KG1 (cell line): ENCODE measurements around the gene DOLPP1.
"Not testable (repeated sequence)": the region's sequence is repeated elsewhere in the genome, so short reads cannot be mapped to it uniquely, and the experiment has no call there.

Experiments
- DNase-seq: peaks from one replicate; lab custom pipeline; 2025; lab: John Stamatoyannopoulos, UW

Gene DOLPP1

DNA sequence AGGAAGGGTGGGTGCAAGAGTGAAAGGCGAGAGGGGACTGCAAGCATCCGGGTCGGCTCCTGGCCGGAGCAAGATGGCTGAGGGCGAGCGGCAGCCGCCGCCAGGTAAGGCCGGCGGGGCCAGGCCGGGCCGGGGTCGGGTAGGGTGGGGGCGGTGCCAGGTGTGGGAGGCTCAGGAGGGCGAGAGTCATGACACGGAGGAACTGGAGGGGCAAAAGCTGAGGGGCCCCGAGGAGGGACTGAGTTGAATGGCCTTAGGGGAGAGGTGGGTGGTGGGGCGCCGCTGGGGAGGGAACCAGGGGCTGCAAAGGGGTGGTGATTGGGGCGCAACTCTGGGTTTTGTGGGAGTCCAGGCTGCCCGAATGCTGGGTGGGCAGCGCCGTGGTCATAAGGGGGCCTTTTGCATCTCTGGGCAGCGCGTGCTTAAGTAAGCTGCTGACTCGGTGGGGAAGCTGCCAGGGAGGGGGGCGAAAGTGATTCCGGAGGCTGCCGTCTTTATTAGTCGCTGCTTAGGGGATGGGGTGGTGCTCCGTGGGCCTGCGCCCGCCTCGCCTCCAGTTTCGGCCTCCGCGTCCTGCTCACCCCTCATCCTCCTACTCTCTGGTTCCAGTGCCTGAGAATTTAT is 30.7 kb downstream of the DOLPP1 start:
- DNase-seq = no peak

DNA sequence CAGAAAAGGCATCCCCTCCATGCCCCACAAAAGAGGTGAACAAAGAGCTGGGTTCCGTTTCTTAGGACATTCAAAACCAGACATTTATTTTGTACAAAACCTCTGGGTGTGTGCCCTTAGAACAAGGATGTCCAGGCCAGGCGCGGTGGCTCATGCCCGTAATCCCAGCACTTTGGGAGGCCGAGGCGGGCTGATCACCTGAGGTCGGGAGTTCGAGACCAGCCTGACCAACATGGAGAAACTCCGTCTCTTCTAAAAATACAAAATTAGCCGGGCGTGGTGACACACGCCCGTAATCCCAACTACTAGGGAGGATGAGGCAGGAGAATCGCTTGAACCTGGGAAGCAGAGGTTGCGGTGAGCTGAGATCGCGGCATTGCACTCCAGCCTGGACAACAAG is 31.6 kb downstream of the DOLPP1 start:
- not testable (repeated sequence) for DNase-seq

DNA sequence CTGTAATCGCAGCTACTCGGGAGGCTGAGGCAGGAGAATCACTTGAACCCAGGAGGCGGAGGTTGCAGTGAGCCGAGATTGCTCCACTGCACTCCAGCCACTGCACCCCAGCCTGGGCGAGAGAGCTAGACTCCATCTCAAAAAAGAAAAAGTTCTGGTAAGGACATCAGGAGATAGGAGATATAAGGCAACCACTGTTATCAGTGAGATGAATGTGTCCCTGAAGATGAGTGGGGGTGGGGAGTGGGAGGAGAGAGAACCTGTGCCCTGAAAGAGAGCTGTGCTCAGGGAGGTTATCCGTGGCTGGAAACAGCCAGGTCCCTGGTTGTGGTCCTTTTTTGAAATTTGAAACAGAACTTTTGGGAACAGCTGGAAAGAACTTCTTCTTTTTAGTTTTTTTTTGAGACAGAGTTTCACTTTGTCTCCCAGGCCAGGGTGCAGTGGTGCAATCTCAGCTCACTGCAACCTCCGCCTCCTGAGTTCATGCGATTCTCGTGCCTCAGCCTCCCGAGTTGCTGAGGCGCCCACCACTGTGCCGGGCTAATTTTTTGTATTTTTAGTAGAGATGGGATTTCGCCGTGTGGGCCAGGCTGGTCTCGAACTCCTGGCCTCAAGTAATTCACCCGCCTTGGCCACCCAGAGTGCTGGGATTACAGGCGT is 32.9 kb downstream of the DOLPP1 start:
- no peak for DNase-seq

DNA sequence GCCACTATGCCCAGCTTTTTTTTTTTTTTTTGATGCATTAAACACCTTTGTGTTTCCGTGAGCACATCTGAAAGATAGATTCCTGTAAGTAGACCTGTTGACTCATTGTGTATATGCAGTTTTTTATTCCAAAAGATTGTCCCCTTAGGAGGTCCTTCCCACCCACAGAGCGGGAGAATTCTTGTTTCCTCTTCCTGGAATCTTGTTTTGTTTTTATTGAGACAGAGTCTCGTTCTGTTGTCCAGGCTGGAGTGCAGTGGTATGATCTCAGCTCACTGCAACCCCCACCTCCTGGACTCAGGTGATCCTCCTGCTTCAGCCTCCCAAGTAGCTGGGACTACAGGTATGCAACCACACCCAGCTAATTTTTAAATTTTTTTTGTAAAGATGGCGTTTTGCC is 37.9 kb downstream of the DOLPP1 start:
- no peak for DNase-seq

DNA sequence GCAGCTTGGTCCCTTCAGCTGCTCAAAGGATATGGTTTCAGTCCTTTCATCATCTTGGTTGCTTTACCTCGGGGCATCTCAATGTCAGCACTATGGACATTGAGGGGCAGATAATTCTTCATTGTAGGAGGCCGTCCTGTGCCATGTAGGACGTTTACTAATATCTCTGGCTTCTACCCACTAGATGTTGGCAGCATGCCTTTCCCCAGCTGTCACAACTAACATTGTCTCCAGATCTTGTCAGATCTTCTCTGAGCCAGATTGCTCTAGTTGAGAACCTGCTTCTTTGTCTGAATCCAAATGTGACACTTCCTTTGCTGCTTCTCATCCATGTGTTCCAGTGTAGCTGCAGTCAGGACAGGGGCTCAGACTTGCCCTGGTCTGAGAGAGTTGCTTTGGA is 40.6 kb downstream of the DOLPP1 start:
- DNase-seq = no peak

DNA sequence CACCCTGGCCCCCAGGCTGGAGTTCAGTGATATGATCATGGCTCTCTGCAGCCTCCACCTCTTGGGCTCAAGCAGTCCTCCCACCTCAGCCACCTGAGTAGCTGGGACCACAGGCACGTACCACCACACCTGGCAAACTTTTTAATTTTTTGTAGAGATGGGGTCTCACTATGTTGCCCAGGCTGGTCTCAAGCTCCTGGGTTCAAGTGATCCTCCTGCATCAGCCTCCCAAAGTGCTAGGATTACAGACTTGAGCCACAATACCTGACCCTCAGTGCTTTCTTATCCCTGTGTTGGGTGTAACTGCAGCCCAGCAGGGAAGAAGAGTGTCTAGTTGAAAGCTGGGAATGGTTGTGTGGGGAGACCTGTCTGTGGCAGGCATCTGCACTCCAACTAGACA is 41.2 kb downstream of the DOLPP1 start:
- DNase-seq = no peak

DNA sequence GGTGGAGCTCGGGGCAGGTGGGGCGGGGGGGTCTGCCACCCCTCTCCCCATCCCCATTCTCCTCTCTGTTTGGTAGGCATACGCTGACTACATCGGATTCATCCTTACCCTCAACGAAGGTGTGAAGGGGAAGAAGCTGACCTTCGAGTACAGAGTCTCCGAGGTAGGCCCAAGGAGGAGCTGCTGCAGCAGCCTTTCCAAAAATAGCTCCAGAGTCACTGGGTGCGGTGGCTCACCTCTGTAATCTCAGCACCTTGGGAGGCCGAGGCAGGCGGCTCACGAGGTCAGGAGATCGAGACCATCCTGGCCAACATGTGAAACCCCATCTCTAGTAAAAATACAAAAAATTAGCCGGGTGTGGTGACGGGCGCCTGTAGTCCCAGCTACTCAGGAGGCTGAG is 42.1 kb downstream of the DOLPP1 start:
- DNase-seq = not testable (repeated sequence)

DNA sequence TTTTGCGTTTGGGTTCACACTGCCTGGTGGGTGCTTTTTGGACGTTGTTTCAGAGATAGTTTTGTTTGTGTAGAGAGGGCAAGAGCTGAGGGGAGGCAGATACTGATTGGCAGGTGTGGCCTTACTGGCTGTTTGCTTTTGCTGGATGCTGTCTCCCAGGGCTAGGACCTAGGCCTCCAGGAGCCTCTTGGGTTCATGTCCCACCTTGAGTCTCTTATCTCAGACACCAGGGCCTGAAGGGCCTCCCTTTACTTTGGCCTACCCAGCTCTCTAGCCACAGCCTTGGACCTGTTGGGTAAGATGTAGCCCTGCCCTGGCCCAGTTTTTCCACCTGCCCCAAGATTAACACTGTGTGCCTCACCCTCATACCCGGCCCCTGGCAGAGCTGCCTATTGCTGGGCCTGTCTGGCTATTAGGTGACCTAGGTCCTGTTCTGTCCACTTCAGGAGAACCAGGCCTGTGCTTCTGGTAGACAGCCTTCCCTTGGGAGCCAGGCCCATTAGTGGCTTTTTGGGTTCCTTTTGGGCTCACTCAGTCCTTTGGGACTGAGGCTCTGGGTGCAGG is 43.7 kb downstream of the DOLPP1 start:
- DNase-seq = no peak

DNA sequence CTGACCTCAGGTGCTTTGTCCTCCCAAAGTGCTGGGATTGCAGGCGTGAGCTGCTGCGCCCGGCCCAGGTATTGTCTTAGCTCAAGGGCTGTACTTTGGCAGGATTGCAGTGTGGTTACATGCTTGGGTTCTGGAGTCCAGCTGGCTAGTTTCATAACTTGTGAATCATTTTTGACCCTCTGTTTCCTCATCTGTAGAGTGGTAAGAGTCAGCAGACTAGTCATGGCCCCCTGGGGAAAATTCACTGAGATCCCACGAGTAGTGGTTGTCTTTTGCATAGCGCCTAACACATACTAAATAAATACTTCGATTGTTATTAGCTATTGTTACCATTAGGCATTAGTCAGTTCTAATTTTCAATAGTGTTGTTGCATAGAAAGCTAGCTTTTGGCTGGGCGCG is 44.6 kb downstream of the DOLPP1 start:
- no peak for DNase-seq

DNA sequence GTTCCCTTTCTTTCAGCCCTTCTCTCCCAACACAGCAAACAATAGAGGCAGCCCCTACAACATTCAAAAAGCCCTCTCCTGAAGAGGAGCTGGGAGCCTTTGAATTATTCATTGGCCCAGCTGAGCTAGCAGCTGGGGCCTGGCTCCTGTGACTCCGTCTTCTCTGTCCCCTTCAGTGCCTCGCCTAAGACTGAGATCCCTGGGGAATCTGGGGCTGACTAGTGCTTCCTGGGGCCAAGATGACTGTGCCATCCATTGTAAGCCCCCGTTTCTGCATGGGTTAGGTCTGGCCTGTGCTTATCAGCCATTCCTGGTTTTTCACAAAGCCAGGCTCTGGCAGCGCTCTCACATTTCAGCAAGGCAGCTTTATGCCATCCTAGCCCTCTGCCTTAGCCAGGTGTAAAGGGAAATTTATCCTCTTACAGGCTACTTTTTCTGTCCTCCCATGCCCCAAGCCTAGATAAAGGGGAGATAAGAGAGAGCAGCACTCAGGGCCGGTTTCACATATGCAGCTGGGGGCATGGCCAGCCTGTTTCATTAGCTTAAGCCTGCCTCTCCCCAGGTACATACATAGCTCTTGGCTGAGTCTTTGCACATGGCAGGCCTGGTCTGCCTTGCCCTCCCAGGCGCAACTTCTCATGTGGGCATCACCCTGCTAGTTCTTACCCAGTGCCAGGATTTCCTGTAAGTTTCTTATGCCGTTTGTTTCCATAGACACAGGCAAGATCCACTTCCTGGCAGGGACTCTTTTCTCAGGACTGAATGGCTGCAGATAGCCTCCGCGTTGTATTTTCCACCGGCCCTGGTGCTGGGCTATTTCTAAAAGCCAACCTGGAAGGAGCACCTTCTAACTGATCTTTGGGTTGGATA is 46.1 kb downstream of the DOLPP1 start:
- DNase-seq = no peak

DNA sequence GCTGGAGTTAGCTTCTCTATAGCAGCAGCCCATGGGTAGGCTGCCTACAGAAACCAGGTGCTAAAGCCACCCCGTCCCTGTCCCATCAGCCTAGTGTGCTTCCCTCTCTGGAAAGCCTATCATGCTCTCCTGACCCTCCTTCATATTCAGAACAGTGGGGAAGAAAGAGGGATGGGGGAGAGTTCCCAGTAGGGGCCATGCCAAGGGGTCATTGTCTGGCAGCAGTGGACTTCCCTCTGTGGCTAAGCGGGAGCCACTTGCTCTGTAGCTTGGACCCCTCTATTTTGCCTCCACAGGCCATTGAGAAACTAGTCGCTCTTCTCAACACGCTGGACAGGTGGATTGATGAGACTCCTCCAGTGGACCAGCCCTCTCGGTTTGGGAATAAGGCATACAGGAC is 47.8 kb downstream of the DOLPP1 start:
- no peak for DNase-seq

DNA sequence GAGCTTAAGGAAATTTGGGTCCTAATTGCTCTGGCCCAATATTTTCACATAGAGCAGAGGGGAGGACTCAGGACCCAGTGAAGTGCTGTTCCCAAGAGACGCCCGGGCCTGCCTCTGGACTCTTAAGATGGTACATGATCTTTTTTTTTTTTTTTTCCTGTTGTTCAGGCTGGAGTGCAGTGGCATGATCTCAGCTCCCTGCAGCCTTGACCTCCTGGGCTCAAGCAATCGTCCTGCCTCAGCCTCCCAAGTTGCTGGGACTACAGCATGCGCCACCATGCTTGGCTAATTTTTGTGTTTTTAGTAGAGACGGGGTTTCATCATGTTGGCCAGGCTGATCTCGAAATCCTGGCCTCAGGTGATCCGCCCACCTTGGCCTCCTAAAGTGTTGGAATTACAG is 49.4 kb downstream of the DOLPP1 start:
- DNase-seq = not testable (repeated sequence)

DNA sequence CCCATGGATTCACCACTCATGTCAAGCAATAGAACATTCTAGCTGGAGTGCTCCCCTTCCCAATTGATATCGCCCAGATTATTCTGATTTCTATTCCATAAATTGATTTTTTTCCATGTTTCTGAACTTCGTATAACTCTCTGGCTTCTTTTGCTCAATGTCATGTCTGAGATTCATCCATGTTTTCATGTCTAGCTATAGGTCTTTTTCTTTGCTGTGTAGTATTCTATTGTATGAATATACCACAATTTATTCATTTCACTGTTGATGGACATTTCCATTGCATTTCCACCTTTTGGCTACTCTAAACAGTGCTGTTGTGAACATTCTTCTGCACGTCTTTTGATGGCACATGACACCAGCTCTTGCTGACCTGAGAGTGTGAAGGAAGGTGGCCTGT is 49.9 kb downstream of the DOLPP1 start:
- no peak for DNase-seq

DNA sequence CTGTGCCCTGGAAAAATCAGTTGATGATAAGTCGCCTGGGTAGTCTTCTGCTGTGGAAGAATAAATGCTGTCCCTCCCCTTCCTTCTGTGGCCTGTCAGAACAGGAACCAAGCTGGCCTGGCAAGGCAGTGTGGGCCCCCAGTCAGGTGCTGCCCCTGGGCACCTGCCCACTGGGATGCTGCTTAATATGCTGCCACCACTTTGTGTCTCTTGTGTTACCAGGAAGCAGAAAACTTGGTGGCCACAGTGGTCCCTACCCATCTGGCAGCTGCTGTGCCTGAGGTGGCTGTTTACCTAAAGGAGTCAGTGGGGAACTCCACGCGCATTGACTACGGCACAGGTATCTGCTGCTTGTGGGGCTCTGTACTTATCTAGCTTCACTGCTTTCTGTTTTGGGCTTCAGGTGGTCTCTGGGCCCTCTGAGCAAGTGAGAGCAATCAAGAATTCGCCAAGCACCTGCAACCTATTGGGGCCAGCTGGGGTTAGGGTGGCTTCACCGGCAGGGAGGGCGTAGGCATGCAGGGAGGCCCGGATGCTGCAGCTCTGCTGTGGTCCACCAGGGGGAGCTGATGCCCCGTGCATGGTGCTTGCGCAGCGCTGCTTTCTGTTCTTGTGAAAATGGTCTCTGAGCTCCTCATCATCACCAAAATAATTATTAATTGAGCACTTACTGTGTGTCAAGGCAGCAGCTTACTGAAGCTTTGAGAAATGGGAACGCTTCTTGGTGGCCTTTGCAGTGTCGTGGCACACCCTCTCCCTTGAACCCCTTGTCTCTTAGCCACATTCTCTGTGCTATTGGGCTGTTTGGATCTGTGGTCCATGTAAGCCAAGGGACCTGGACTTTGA is 50.6 kb downstream of the DOLPP1 start:
- DNase-seq = peak; percentile 45

DNA sequence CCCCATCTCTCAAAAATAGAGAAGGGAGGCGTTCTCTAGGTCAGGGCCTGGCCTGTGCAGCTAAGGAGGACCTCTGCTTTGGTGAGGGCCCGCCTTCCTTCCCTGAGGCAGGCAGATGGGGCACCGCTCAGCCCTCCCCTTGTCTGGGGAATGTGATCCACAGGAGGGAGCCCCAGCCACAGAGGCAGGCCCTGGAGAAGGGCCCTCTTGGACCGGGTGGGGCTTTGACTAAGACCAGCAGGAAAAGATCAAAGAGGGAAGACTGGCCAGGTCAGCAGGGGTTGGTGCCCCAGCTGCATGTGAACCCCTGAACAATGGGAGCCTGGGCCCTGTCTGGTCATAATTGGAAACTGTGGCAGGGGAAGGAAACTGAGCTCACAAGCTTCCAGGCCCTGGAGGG is 52.2 kb downstream of the DOLPP1 start:
- no peak for DNase-seq

DNA sequence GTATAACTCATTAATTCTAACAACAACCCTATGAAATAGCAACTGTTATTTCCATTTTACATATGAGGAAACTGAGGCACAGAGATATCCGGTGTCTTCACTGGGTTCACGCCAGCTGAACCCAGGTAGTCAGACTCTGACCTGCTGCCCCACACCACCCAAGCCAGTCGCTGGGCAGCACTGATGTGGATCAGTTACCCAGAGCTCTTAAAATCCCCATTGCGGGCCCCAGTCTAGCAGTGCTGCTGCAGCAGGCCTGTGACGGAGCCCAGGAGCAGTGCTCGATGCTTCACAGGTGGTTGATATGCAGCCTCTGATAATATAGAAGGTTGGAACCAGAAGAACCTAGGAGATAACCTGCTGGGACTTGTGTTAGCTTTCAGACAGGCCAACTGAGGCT is 54.6 kb downstream of the DOLPP1 start:
- no peak for DNase-seq

DNA sequence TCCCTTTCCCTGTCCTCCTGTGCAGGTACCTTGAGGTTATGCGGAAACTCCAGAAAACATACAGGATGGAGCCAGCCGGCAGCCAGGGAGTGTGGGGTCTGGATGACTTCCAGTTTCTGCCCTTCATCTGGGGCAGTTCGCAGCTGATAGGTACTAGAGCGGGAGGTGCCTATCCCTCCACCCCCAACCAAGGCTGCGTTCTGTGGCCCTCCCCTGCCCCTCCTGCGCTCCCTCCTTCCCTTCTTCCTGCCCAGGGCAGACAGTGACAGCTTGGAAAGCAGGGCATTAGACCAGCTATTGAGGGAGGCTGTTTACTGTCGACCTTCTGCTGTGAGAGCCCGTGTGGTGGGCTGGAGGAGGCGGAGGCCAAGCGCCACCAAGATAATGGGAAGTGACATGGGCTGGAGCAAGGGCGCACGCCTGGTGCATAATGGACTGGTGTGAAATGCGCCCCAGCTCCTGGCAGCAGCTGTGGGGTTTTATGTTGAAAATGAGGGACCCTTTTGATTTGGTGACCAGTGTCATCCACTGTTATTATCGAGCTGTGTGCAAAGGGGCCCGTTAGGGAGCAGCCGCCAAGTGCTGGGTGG is 55.6 kb downstream of the DOLPP1 start:
- DNase-seq = no peak

DNA sequence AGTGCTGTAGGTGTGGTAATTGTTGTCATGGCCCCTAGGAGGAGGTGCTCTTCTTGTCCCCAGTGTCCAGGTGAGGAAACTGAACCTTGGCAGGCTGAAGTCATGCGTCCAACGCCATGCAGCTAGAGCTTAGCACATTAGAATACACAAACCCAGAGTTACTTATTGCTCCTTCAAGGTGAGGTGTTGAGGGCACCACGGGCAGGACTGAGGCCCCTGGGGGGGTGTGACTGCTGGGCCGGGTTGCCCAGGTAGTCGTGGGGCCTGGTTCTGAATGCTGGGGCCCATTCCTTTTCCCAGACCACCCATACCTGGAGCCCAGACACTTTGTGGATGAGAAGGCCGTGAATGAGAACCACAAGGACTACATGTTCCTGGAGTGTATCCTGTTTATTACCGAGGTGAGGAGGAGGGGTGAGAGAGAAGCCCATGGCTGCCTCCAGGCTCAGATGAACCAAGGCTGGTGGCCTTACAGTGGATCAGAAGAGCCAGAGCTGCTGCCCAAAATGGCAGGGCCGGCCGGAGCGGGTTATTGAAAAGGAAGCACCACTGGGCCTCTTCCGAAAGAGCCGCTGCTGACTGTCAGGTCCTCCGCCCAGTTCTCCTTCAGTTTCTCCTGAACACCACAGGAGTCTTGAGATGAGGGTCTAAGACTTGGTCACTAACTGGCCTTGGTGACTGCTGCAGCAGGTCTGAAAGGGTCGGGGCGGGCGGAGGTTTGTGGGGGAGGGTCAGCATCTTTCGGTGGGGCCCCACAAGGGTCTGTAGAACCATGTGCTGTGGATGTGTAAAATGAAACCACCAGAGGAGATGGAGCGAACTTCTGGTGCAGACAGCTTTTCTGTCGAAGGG is 56.6 kb downstream of the DOLPP1 start:
- no peak for DNase-seq

DNA sequence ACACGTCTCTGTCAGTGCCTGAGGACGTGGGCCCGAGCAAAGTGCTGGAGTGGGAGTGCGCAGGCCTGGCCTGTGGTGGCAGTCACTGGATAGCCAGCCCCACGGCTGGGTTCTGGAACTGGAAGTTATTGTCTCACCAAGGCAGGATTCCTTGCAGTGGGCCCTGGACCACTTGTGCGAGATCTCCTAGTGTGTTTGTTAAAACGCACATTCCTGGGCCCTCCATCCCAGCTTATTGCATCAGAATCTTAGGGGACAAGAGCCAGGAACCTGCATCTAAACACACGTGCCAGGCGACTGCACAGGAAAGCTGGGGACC is 57.2 kb downstream of the DOLPP1 start:
- no peak for DNase-seq

DNA sequence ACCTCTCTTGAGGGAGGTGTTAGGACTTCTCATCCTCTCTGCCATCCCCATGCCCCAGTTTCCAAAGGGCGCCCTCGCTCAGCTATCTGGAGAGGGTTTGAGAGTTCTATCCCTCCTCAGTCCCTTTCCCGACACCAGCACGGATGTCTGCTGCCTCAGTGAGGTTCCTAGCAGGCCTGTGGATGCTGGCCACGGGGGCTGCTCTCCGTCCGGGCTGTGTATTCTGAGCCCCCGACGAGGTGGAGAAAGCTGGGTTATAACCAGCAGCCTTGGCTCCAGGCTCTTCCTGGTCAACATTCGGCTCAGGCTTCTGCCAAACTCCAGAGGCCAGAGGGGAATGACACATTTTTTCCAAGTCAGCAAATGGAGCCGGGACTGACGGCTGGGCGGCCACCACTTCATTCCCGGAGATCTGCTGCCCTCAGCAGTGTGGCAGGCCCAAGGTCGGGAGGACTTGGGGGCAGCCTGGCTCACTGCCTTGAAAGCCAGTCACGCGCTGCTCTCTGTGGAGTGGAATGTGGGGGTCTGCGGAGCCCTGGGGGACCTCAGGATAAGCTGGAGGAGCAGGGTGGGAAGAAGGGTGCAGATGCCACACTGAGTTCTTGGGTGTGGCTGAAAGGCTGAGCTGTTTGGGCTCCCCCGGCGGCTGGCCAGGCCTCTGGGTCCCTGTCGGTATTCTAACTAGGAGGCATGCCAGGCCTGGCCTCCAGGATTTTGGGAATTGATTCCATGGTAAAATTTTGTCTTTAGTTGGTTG is 57.7 kb downstream of the DOLPP1 start:
- DNase-seq = no peak
